Measurements from ENCODE around the gene SDHAF2.
"Not testable (repeated sequence)": the region's sequence is repeated elsewhere in the genome, so short reads cannot be mapped to it uniquely, and the experiment has no call there.

- TF ChIP-seq MAX (IDR thresholded peaks at IDR 0.05); HNF4G (IDR thresholded peaks at IDR 0.05); RAD21 (IDR thresholded peaks at IDR 0.05); CTCF (IDR thresholded peaks at IDR 0.05; ENCODE audit: low read depth, low read length, missing input control); TAF1 (conservative IDR thresholded peaks at IDR 0.05); YY1 (IDR thresholded peaks at IDR 0.05); RXRA (IDR thresholded peaks at IDR 0.05): not testable (repeated sequence)
These were observed 915 bp downstream of the SDHAF2 start for GRCh38 chr11:61430839-61431238.
